Osteoblast (primary cell): ENCODE results near the gene RCAN1. TPM values are rescaled to one million over a fixed set of nuclear protein-coding genes. Genes with fewer than 3 reads are reported as not detected.

Source experiments
- DNase-seq: peaks from one replicate; pipeline ENCODE4 v3.0.0; 2011; ENCODE audit warnings: low spot score, mixed read lengths; ENCODE audit not compliant: insufficient read length; ENCODE audit errors: missing footprints
- H2AFZ ChIP-seq: 2 replicates; pipeline ENCODE4 v1.6.0; 2011; ENCODE audit warnings: mild to moderate bottlenecking, low read length
- H3K27ac ChIP-seq: 2 replicates; pipeline ENCODE4 v1.5.1; 2011; ENCODE audit warnings: mild to moderate bottlenecking, low read depth, low read length, moderate library complexity
- H3K27me3 ChIP-seq: 2 replicates; pipeline ENCODE4 v1.6.0; 2012; ENCODE audit warnings: mild to moderate bottlenecking, control low read depth, inconsistent platforms, low read length, moderate library complexity; ENCODE audit not compliant: insufficient read depth
- H3K36me3 ChIP-seq: 2 replicates; pipeline ENCODE4 v1.5.1; 2011; ENCODE audit warnings: mild to moderate bottlenecking, low read length, control low read depth, moderate library complexity; ENCODE audit not compliant: insufficient read depth
- H3K4me1 ChIP-seq: 2 replicates; pipeline ENCODE4 v1.5.1; 2011; ENCODE audit warnings: mild to moderate bottlenecking, low read length, control low read depth, moderate library complexity; ENCODE audit not compliant: insufficient read depth
- H3K4me2 ChIP-seq: 2 replicates; pipeline ENCODE4 v1.6.0; 2011; ENCODE audit warnings: mild to moderate bottlenecking, low read length; ENCODE audit not compliant: insufficient read depth
- H3K4me3 ChIP-seq: fragments of 200-600 bp; sonication (generic); 3 replicates; pipeline ENCODE4 v1.5.1; 2012; ENCODE audit warnings: mild to moderate bottlenecking, low read length, inconsistent platforms; ENCODE audit not compliant: insufficient read depth
- H3K79me2 ChIP-seq: 2 replicates; pipeline ENCODE4 v1.6.0; 2012; ENCODE audit warnings: mild to moderate bottlenecking, low read length, control low read depth, inconsistent platforms; ENCODE audit not compliant: insufficient read depth
- H3K9me3 ChIP-seq: 2 replicates; pipeline ENCODE4 v1.5.1; 2011; ENCODE audit warnings: low read depth, low read length, control low read depth
- H4K20me1 ChIP-seq: 2 replicates; pipeline ENCODE4 v1.6.0; 2012; ENCODE audit warnings: mild to moderate bottlenecking, low read length, control low read depth; ENCODE audit not compliant: insufficient read depth
- CTCF ChIP-seq: IDR thresholded peaks from 2 replicates; pipeline ENCODE4 v1.5.1; 2011; ENCODE audit warnings: mild to moderate bottlenecking, low read depth, low read length, moderate library complexity; ENCODE audit errors: extremely low read depth
- total RNA-seq: library from RNA; depleted of rRNA; stranded (reverse); fragments of >200 nt; gene quantifications from 2 replicates; pipeline ENCODE4 v1.2.3, GENCODE V29; 2012

The RCAN1 gene
- total RNA-seq, 1 donor = 103 TPM

- no peak overlapping the region for H3K4me3 ChIP-seq
- no peak overlapping the region for H3K4me2 ChIP-seq
- peaks cover 5% of the 10 kb centered on the region for H3K9me3 ChIP-seq
- DNase-seq = no peak
- H3K4me1 ChIP-seq = no peaks in the 10 kb centered on the region
- no peak overlapping the region for H3K27ac ChIP-seq
- no peaks in the 10 kb centered on the region for H3K79me2 ChIP-seq
- no peaks in the 10 kb centered on the region for H4K20me1 ChIP-seq
- no peaks in the 10 kb centered on the region for H3K36me3 ChIP-seq
- no peak overlapping the region for H2AFZ ChIP-seq
- peaks cover 56% of the 10 kb centered on the region for H3K27me3 ChIP-seq
- TF ChIP-seq CTCF = no peak
Measured at GRCh38 chr21:34650861-34651431, 36.0 kb upstream of the RCAN1 start.

DNA sequence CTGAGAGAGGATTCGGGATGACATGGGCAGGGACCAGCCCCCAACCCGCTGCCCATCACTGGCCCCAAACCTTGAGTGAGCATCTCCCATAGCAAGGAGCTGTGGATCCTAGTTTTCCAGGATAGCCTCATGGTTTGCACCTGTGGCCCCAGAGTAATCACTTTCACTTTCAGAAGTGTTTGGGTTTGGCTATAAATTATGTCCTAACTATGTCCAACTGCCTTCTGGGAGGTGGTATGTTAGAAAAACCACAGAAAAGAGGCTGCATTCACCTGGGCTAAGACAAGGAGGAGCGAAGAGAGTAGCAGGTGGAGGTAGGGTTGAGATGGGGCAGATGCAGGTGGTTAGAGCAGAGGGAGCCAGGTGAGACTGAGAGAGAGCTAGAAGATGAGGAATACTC is 34.5 kb upstream of the RCAN1 start:
- Histone ChIP-seq H4K20me1 (no peaks in the 10 kb centered on the region), H3K4me2 (no peak overlapping the region)

DNA sequence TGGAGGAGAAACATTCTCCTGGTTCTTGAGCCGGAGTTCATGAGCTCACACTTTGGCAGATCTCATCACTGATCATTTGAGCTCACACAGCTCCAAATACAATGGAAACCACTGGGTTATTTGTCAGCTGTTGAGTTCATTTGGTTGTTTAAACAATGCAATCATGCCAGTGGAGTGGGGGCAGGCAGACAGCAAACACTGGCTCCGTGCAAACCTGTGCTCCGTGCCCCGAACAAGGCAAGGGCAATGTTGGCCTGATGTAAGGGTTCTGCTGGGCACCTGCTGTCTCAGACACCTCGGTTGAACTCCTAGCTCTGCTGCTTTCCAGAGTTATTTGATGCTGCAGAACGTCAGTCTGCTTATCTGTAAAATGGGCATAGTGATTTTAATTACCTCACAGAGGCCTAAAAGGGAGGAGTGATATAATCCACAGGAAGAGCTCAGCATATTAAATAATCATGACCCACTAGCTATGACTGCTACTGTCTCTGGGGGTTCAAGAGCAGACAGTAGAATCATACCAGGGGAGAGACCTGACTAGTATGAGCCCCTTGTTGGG is 33.9 kb upstream of the RCAN1 start:
- H3K27me3 ChIP-seq = peaks cover 45% of the 10 kb centered on the region

More for the DNA sequence above, 34.5 kb upstream of the RCAN1 start:
- Histone ChIP-seq H3K27me3 (peaks cover 47% of the 10 kb centered on the region), H3K9me3 (peaks cover 5% of the 10 kb centered on the region), H3K79me2 (no peaks in the 10 kb centered on the region), H3K36me3 (no peaks in the 10 kb centered on the region), H2AFZ (no peak overlapping the region), H3K4me3 (no peak overlapping the region), H3K27ac (no peak overlapping the region), H3K4me1 (no peaks in the 10 kb centered on the region)
- no peak for DNase-seq
- no peak for TF ChIP-seq CTCF

More for the DNA sequence above, 33.9 kb upstream of the RCAN1 start:
- Histone ChIP-seq H3K4me1 (no peaks in the 10 kb centered on the region), H3K4me2 (no peak overlapping the region), H2AFZ (no peak overlapping the region), H4K20me1 (no peaks in the 10 kb centered on the region), H3K4me3 (no peak overlapping the region), H3K27ac (no peak overlapping the region), H3K36me3 (no peaks in the 10 kb centered on the region), H3K9me3 (peaks cover 5% of the 10 kb centered on the region), H3K79me2 (no peaks in the 10 kb centered on the region)
- DNase-seq = no peak
- TF ChIP-seq CTCF = no peak
